Measurements from ENCODE around the gene GAPVD1.
"Not testable (repeated sequence)": the region's sequence is repeated elsewhere in the genome, so short reads cannot be mapped to it uniquely, and the experiment has no call there.

Gene GAPVD1

GRCh38 chr9:125261501-125262293, at the start of gene GAPVD1:
GAPVD1 (plus strand) TSS chr9:125261826; CDS start chr9:125298922, 37,096 bp downstream.
- Mint-ChIP-seq H3K4me3 (peak within 1 kb of the TSS; percentile 99), H3K4me1 (ENCODE audit: low read depth) (peaks cover 29% of the 10 kb centered on the region), H3K27me3 (ENCODE audit: low read depth) (peaks cover 6% of the 10 kb centered on the region), H3K36me3 (ENCODE audit: low read depth) (peaks cover 21% of the 10 kb centered on the region), H3K9me3 (no peaks in the 10 kb centered on the region), H3K27ac (peak within 1 kb of the TSS; percentile 90)
- peak; percentile 91 for DNase-seq (ENCODE audit: low spot score)

DNA sequence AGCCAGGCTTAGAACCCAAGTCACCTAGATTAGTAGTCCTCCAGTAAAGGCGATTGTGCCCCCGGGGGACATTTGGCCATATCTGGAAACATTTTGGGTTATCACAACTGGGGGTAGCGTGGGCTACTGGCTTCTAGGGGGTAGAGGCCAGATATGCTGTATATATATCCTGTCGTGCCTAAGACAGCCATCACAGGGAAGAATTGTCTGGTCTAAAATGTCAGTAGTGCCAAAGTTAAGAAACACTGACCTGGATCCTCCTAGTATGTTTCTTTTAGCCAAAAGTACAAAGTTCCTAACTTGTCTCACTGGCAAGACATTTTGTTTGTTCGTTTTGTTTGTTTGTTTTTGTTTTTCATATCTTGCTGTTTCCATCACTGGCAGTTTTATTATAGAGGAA, 47.4 kb upstream of the GAPVD1 start:
- no peaks in the 10 kb centered on the region for H3K27me3 Mint-ChIP-seq (ENCODE audit: low read depth)
- peaks cover 13% of the 10 kb centered on the region for H3K36me3 Mint-ChIP-seq (ENCODE audit: low read depth)
- H3K27ac Mint-ChIP-seq: no peak overlapping the region

DNA sequence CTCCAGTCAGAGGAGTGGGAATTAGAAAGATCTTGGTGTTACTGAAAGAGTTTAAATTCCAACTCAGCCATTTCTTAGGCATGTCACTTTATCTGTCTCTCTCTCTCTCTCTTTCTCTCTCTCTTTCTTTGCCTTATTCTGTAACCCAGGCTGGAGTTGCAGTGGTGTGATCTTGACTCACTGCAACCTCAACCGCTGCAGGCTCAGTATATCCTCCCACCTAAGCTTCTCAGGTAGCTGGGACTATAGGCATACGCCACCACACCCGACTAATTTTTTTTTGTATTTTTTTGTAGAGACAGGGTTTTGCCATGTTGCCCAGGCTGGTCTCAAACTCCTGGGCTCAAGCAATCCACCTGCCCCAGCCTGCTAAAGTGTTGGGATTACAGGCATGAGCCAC, 43.0 kb upstream of the GAPVD1 start:
- H3K9me3 Mint-ChIP-seq: no peaks in the 10 kb centered on the region
- no peak overlapping the region for H3K4me3 Mint-ChIP-seq
- no peak for DNase-seq (ENCODE audit: low spot score)
- H3K27ac Mint-ChIP-seq: no peak overlapping the region
- no peaks in the 10 kb centered on the region for H3K4me1 Mint-ChIP-seq (ENCODE audit: low read depth)
- peaks cover 15% of the 10 kb centered on the region for H3K36me3 Mint-ChIP-seq (ENCODE audit: low read depth)
- no peaks in the 10 kb centered on the region for H3K27me3 Mint-ChIP-seq (ENCODE audit: low read depth)

More for the DNA sequence above, 47.4 kb upstream of the GAPVD1 start:
- Mint-ChIP-seq H3K9me3 (no peaks in the 10 kb centered on the region), H3K4me1 (ENCODE audit: low read depth) (no peaks in the 10 kb centered on the region), H3K4me3 (no peak overlapping the region)
- no peak for DNase-seq (ENCODE audit: low spot score)

GRCh38 chr9:125224858-125225257, 36.8 kb upstream of the GAPVD1 start:
- not testable (repeated sequence) for DNase-seq (ENCODE audit: low spot score); H3K27me3 Mint-ChIP-seq (ENCODE audit: low read depth); H3K27ac Mint-ChIP-seq; H3K4me3 Mint-ChIP-seq; H3K4me1 Mint-ChIP-seq (ENCODE audit: low read depth); H3K9me3 Mint-ChIP-seq
- peaks cover 12% of the 10 kb centered on the region for H3K36me3 Mint-ChIP-seq (ENCODE audit: low read depth)

DNA sequence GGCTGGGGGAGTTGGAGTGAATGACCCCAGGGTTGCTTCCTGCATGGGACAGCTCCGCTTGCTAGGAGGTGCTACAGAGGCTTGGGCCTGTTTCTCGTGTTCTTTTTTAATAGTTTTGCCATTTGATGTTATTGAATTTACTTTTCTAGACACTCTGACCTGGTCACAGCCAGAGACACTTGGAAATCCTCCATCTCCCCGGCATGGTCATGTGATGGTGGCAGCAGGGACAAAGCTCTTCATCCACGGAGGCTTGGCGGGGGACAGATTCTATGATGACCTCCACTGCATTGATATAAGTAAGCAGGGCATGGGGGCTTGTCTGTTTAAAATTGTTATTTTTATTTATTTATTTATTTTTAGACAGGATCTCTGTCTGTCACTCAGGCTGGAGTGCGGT, 33.9 kb upstream of the GAPVD1 start:
- H3K36me3 Mint-ChIP-seq (ENCODE audit: low read depth): peaks cover 9% of the 10 kb centered on the region
- H3K9me3 Mint-ChIP-seq: no peaks in the 10 kb centered on the region
- no peaks in the 10 kb centered on the region for H3K4me1 Mint-ChIP-seq (ENCODE audit: low read depth)
- no peak overlapping the region for H3K27ac Mint-ChIP-seq
- DNase-seq (ENCODE audit: low spot score): no peak
- H3K27me3 Mint-ChIP-seq (ENCODE audit: low read depth): no peaks in the 10 kb centered on the region
- no peak overlapping the region for H3K4me3 Mint-ChIP-seq

DNA sequence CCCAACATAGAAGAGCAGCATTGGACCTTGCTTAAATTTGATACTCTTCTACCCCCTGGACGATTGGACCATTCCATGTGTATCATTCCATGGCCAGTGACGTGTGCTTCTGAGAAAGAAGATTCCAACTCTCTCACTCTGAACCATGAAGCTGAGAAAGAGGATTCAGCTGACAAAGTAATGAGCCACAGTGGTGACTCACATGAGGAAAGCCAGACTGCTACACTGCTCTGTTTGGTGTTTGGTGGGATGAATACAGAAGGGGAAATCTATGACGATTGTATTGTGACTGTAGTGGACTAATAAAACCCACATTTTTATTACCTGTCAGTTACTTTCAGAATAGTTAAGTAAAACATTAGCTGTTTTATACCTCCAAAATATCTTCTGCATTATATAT, 27.9 kb upstream of the GAPVD1 start:
- Mint-ChIP-seq H3K36me3 (ENCODE audit: low read depth) (peaks cover 51% of the 10 kb centered on the region), H3K9me3 (no peaks in the 10 kb centered on the region), H3K27me3 (ENCODE audit: low read depth) (no peaks in the 10 kb centered on the region), H3K4me3 (no peak overlapping the region), H3K27ac (no peak overlapping the region), H3K4me1 (ENCODE audit: low read depth) (peaks cover 33% of the 10 kb centered on the region)
- DNase-seq (ENCODE audit: low spot score): no peak

DNA sequence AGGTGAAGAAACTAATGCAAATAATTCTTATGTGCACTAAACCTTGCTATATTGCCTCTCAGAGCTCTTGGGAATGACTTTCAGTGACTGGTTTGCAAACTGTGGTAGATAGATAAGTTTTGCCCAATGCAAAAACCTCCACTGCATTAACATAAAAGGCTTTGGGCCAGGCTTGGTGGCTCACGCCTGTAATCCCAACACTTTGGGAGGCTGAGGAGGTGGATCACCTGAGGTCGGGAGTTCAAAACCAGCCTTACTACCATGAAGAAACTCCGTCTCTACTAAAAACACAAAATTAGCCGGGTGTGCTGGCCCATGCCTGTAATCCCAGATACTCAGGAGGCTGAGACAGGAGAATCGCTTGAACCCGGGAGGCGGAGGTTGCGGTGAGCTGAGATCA, 27.5 kb upstream of the GAPVD1 start:
- not testable (repeated sequence) for H3K4me3 Mint-ChIP-seq; DNase-seq (ENCODE audit: low spot score); H3K9me3 Mint-ChIP-seq; H3K27me3 Mint-ChIP-seq (ENCODE audit: low read depth); H3K27ac Mint-ChIP-seq
- peaks cover 56% of the 10 kb centered on the region for H3K36me3 Mint-ChIP-seq (ENCODE audit: low read depth)
- H3K4me1 Mint-ChIP-seq (ENCODE audit: low read depth): peaks cover 37% of the 10 kb centered on the region

GRCh38 chr9:125235804-125236519, 25.7 kb upstream of the GAPVD1 start:
- Mint-ChIP-seq H3K36me3 (ENCODE audit: low read depth) (peaks cover 73% of the 10 kb centered on the region), H3K9me3 (no peaks in the 10 kb centered on the region), H3K4me1 (ENCODE audit: low read depth) (peaks cover 40% of the 10 kb centered on the region), H3K27ac (peak overlapping the region; percentile 62), H3K27me3 (ENCODE audit: low read depth) (peaks cover under 1% of the 10 kb centered on the region), H3K4me3 (peak overlapping the region; percentile 98)
- DNase-seq (ENCODE audit: low spot score): no peak

- not testable (repeated sequence) for DNase-seq (ENCODE audit: low spot score); H3K27me3 Mint-ChIP-seq (ENCODE audit: low read depth); H3K9me3 Mint-ChIP-seq
- Mint-ChIP-seq H3K27ac (peak overlapping the region; percentile 62), H3K4me1 (ENCODE audit: low read depth) (peaks cover 40% of the 10 kb centered on the region), H3K4me3 (peak overlapping the region; percentile 98), H3K36me3 (ENCODE audit: low read depth) (peaks cover 79% of the 10 kb centered on the region)
Measured at GRCh38 chr9:125236520-125237159, 25.0 kb upstream of the GAPVD1 start.

DNA sequence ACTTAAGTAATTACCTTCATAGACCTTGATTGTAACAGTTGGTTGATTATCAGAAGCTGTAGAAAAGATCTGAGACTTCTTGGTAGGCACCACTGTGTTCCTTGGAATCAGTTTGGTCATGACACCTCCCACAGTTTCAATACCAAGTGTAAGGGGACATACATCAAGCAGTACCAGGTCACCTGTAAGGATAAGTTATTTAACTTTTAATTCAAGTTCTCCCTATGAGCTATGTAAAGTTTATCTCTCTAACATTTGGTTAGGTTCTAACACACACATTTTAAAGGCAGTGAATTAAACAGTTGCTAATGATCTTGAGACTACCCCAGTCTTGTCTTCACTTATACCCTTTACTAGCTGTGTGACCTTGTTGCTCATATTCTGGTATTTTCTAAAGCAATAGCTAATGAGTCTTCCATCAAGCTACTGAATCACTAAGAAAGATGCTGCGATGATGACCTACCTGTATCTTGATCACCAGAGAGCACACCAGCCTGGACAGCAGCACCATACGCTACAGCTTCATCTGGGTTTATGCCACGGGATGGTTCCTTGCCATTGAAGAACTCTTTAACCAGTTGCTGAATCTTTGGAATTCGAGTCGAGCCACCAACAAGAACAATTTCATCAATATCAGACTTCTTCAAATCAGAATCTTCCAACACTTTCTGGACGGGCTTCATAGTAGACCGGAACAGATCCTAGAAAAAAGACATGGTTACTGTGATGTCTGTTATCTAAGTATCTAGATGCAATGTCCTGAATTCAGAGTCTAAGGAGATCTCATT, 23.3 kb upstream of the GAPVD1 start:
- H3K36me3 Mint-ChIP-seq (ENCODE audit: low read depth): peaks cover 75% of the 10 kb centered on the region
- H3K27ac Mint-ChIP-seq: peak overlapping the region; percentile 62
- peaks cover 5% of the 10 kb centered on the region for H3K27me3 Mint-ChIP-seq (ENCODE audit: low read depth)
- no peak for DNase-seq (ENCODE audit: low spot score)
- H3K4me1 Mint-ChIP-seq (ENCODE audit: low read depth): peaks cover 44% of the 10 kb centered on the region
- H3K4me3 Mint-ChIP-seq: peak overlapping the region; percentile 98
- no peaks in the 10 kb centered on the region for H3K9me3 Mint-ChIP-seq

DNA sequence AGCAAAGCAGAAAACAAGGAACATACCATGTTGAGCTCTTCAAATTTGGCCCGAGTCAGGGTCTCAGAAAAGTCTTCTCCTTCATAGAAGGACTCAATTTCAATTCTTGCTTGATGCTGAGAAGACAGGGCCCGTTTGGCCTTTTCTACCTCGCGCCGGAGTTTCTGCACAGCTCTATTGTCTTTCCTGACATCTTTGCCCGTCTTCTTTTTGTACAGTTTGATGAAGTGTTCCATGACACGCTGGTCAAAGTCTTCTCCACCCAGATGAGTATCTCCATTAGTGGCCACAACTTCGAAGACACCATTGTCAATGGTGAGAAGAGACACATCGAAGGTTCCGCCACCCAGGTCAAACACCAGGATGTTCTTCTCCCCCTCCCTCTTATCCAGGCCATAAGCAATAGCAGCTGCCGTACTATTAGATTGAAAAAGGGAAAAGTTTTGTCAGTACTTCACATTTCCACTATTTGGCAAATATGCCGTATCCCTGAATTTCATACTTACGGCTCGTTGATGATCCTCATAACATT, 22.6 kb upstream of the GAPVD1 start:
- H3K27me3 Mint-ChIP-seq (ENCODE audit: low read depth): peaks cover 5% of the 10 kb centered on the region
- peak overlapping the region; percentile 62 for H3K27ac Mint-ChIP-seq
- H3K4me1 Mint-ChIP-seq (ENCODE audit: low read depth): peaks cover 44% of the 10 kb centered on the region
- no peak for DNase-seq (ENCODE audit: low spot score)
- no peaks in the 10 kb centered on the region for H3K9me3 Mint-ChIP-seq
- H3K4me3 Mint-ChIP-seq: peak overlapping the region; percentile 98
- H3K36me3 Mint-ChIP-seq (ENCODE audit: low read depth): peaks cover 70% of the 10 kb centered on the region

DNA sequence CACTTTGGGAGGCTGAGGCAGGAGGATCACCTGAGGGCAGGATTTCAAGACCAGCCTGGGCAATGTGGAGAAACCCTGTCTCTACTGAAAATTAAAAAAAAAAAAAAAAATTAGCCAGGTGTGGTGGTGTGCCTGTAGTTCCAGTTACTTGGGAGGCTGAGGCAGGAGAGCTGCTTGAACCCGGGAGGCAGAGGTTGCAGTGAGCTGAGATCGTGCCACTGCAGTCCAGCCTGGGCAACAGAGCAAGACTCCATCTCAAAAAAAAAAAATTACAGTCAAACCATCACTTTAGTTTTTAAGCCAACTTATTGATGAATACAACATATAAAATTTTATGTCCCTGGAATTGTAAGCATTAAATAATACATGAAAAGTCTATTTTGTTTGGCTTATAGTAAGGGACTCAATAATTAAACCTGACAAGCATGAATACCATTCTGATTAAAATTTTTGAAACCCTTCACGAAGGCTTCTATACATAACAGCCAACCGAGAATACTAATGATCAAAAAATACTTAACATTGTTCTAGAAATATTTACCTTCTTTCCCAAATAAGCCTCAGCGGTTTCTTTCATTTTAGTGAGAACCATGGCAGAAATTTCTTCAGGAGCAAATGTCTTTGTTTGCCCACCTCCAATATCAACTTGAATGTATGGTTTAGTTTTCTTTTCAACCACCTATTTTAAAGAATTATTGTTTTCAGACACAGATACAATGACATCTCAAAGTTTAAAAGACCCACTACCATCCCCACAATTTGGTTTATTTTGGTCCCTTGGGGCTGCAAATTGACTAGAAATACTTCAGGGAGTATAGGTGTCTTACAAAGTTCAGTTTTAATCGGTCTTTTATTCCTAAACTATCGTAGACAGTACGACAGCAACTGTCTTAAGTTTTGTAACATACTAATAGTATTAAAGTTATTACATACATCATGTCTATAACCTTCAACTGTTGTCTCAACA, 21.7 kb upstream of the GAPVD1 start:
- H3K27ac Mint-ChIP-seq: peak overlapping the region; percentile 100
- peaks cover 44% of the 10 kb centered on the region for H3K4me1 Mint-ChIP-seq (ENCODE audit: low read depth)
- no peaks in the 10 kb centered on the region for H3K9me3 Mint-ChIP-seq
- H3K27me3 Mint-ChIP-seq (ENCODE audit: low read depth): peaks cover 5% of the 10 kb centered on the region
- H3K4me3 Mint-ChIP-seq: peak overlapping the region; percentile 98
- DNase-seq (ENCODE audit: low spot score): no peak
- peaks cover 68% of the 10 kb centered on the region for H3K36me3 Mint-ChIP-seq (ENCODE audit: low read depth)
